ENCODE measurements around the gene ABCB10. TPM values are rescaled to one million over a fixed set of nuclear protein-coding genes. Genes with fewer than 3 reads are reported as not detected.
A peak's percentile ranks its signal among the peaks of the same experiment; 100 is the strongest.

ABCB10 gene
- polyA plus RNA-seq, 1 experiment, result 12.7 TPM

- no peak for DNase-seq (ENCODE audit: low read depth)
- ChIA-PET POLR2A (no interaction called here), CTCF (interaction anchor here (0.6 to 2.0 kb wide), 4 partner anchors 47 to 95 kb away, joined by 3 to 14 read pairs (median 4); no protein-coding TSS in a partner anchor)
- Histone ChIP-seq H3K36me3 (ENCODE audit: control insufficient read depth, insufficient read depth, low read length) (no peaks in the 10 kb centered on the region), H3K4me3 (ENCODE audit: low read depth, low read length) (peak overlapping the region; percentile 53), H3K27me3 (ENCODE audit: control insufficient read depth, insufficient read depth, low read length) (no peaks in the 10 kb centered on the region)
- TF ChIP-seq CTCF (IDR thresholded peaks at IDR 0.05; ENCODE audit: insufficient read depth, low read depth, low read length), result no peak
Observed at GRCh38 chr1:229557200-229557850, 1.2 kb downstream of the ABCB10 start.

- ChIA-PET CTCF (interaction anchor here (0.7 kb wide), 1 partner anchor 25 kb away, joined by 3 read pairs; no protein-coding TSS in a partner anchor), POLR2A (no interaction called here)
- no peak overlapping the region for H3K4me3 ChIP-seq (ENCODE audit: low read depth, low read length)
Observed at GRCh38 chr1:229554886-229555621, 3.5 kb downstream of the ABCB10 start.

GRCh38 chr1:229553621-229554130 is 4.8 kb downstream of the ABCB10 start:
- no peaks in the 10 kb centered on the region for H3K27me3 ChIP-seq (ENCODE audit: control insufficient read depth, insufficient read depth, low read length)
- CTCF ChIA-PET, result no interaction called here
- H3K36me3 ChIP-seq (ENCODE audit: control insufficient read depth, insufficient read depth, low read length), result peaks cover 4% of the 10 kb centered on the region
- H3K4me3 ChIP-seq (ENCODE audit: low read depth, low read length), result no peak overlapping the region
- POLR2A ChIA-PET, result no interaction called here
- DNase-seq (ENCODE audit: low read depth), result no peak
- TF ChIP-seq CTCF (IDR thresholded peaks at IDR 0.05; ENCODE audit: insufficient read depth, low read depth, low read length), result no peak

More at GRCh38 chr1:229554886-229555621, 3.5 kb downstream of the ABCB10 start:
- no peaks in the 10 kb centered on the region for H3K36me3 ChIP-seq (ENCODE audit: control insufficient read depth, insufficient read depth, low read length)
- TF ChIP-seq CTCF (IDR thresholded peaks at IDR 0.05; ENCODE audit: insufficient read depth, low read depth, low read length), result no peak
- H3K27me3 ChIP-seq (ENCODE audit: control insufficient read depth, insufficient read depth, low read length), result no peaks in the 10 kb centered on the region
- no peak for DNase-seq (ENCODE audit: low read depth)

- CTCF ChIA-PET, result no interaction called here
- POLR2A ChIA-PET, result no interaction called here
Observed at GRCh38 chr1:229552732-229553131, 5.8 kb downstream of the ABCB10 start.

More at GRCh38 chr1:229552732-229553131, 5.8 kb downstream of the ABCB10 start:
- no peak overlapping the region for H3K4me3 ChIP-seq (ENCODE audit: low read depth, low read length)
- no peak for TF ChIP-seq CTCF (IDR thresholded peaks at IDR 0.05; ENCODE audit: insufficient read depth, low read depth, low read length)
- DNase-seq (ENCODE audit: low read depth), result no peak
- no peaks in the 10 kb centered on the region for H3K27me3 ChIP-seq (ENCODE audit: control insufficient read depth, insufficient read depth, low read length)
- H3K36me3 ChIP-seq (ENCODE audit: control insufficient read depth, insufficient read depth, low read length), result peaks cover 4% of the 10 kb centered on the region
